Measurements from ENCODE around the gene SP9. TPM values are rescaled to one million over a fixed set of nuclear protein-coding genes. Genes with fewer than 3 reads are reported as not detected.

Gene SP9
- total and polyA plus RNA-seq, 10 of the 15 experiments (the other 5 are each of a cell fraction or from before 2014, with no cell fraction given): not detected

Other genes with a start within 250 kb of the SP9 start
- gene OLA1, start 86.4 kb upstream of the SP9 start, total RNA-seq (2014; rRNA removed): 107 and 132 TPM in 2 replicates
- 147 and 154 TPM in 2 replicates for gene OLA1, start 86.4 kb upstream of the SP9 start, total RNA-seq (2014; rRNA removed; fragmentation: Illumina TruSeq; extraction: Trizol)
- 123 and 124 TPM in 2 replicates for gene OLA1, start 86.4 kb upstream of the SP9 start, total RNA-seq (2021)
- gene OLA1, start 86.4 kb upstream of the SP9 start, polyA plus RNA-seq (2011; rRNA removed): 139 and 259 TPM in 2 replicates
- 210 and 243 TPM in 2 replicates for gene OLA1, start 86.4 kb upstream of the SP9 start, polyA plus RNA-seq (2014; fragmentation: Illumina TruSeq; extraction: Trizol)
- 100 to 1,000 TPM; 131 to 141 TPM for gene OLA1, start 86.4 kb upstream of the SP9 start, polyA plus RNA-seq (2014; fragmentation: Nextera tagmentation; extraction: Ambion mirVana)
- gene OLA1, start 86.4 kb upstream of the SP9 start, polyA plus RNA-seq (2014; rRNA removed): 144 and 146 TPM in 2 replicates
- gene OLA1, start 86.4 kb upstream of the SP9 start, polyA plus RNA-seq (2016; fragmentation: Nextera tagmentation; extraction: Ambion mirVana): 100 to 1,000 TPM; 218 to 238 TPM
- 10.2 and 14.7 TPM in 2 replicates for gene SCRN3, start 60.8 kb downstream of the SP9 start, total RNA-seq (2014; rRNA removed)
- gene SCRN3, start 60.8 kb downstream of the SP9 start, total RNA-seq (2014; rRNA removed; fragmentation: Illumina TruSeq; extraction: Trizol): 14.6 and 15.7 TPM in 2 replicates
- 11.8 and 12.4 TPM in 2 replicates for gene SCRN3, start 60.8 kb downstream of the SP9 start, total RNA-seq (2021)
- 13.6 and 22.8 TPM in 2 replicates for gene SCRN3, start 60.8 kb downstream of the SP9 start, polyA plus RNA-seq (2011; rRNA removed)
- gene SCRN3, start 60.8 kb downstream of the SP9 start, polyA plus RNA-seq (2014; fragmentation: Illumina TruSeq; extraction: Trizol): 11.4 and 15.5 TPM in 2 replicates
- 1 to 10 TPM; 5.7 to 8.1 TPM for gene SCRN3, start 60.8 kb downstream of the SP9 start, polyA plus RNA-seq (2014; fragmentation: Nextera tagmentation; extraction: Ambion mirVana)
- 14.4 and 14.8 TPM in 2 replicates for gene SCRN3, start 60.8 kb downstream of the SP9 start, polyA plus RNA-seq (2014; rRNA removed)
- gene SCRN3, start 60.8 kb downstream of the SP9 start, polyA plus RNA-seq (2016; fragmentation: Nextera tagmentation; extraction: Ambion mirVana): 10 to 100 TPM; 14.7 to 16.0 TPM
- gene GPR155, start 152.1 kb downstream of the SP9 start, total RNA-seq (2014; rRNA removed): 1.5 and 2.0 TPM in 2 replicates
- 1.8 and 2.0 TPM in 2 replicates for gene GPR155, start 152.1 kb downstream of the SP9 start, total RNA-seq (2014; rRNA removed; fragmentation: Illumina TruSeq; extraction: Trizol)
- 1.6 and 3.0 TPM in 2 replicates for gene GPR155, start 152.1 kb downstream of the SP9 start, total RNA-seq (2021)
- gene GPR155, start 152.1 kb downstream of the SP9 start, polyA plus RNA-seq (2011; rRNA removed): 1.8 and 2.7 TPM in 2 replicates
- 1.7 and 2.3 TPM in 2 replicates for gene GPR155, start 152.1 kb downstream of the SP9 start, polyA plus RNA-seq (2014; fragmentation: Illumina TruSeq; extraction: Trizol)
- gene GPR155, start 152.1 kb downstream of the SP9 start, polyA plus RNA-seq (2014; fragmentation: Nextera tagmentation; extraction: Ambion mirVana): under 1 TPM; 0.64 to 0.82 TPM
- gene GPR155, start 152.1 kb downstream of the SP9 start, polyA plus RNA-seq (2014; rRNA removed): 1.4 TPM in 2 replicates
- gene GPR155, start 152.1 kb downstream of the SP9 start, polyA plus RNA-seq (2016; fragmentation: Nextera tagmentation; extraction: Ambion mirVana): 1 to 10 TPM in 1 of 2 experiments, under 1 TPM in 1; 0.53 to 1.1 TPM

All from GM12878 (cell line).